H1 (cell line): ENCODE data around the gene KRT23. TPM values are rescaled to one million over a fixed set of nuclear protein-coding genes. Genes with fewer than 3 reads are reported as not detected.

Experiments used
- CTCF ChIA-PET: fragments of 300-600 bp; sonication (Branson Sonifier 250); formaldehyde crosslinking; loops from one replicate; lab custom pipeline; 2021; ENCODE audit not compliant: partially characterized antibody; lab: Charles Lee
- POLR2A ChIA-PET: fragments of 300-600 bp; sonication (Branson Sonifier 250); formaldehyde crosslinking; loops from one replicate; lab custom pipeline; 2021; ENCODE audit warnings: inconsistent platforms; ENCODE audit not compliant: partially characterized antibody; lab: Charles Lee
- DNase-seq, 2 experiments: peaks; one replicate each; pipeline versions ENCODE4 v3.0.0 to v3.0.0-alpha.2; 2010 to 2022; ENCODE audit warnings: low spot score in 2 of 2, low read depth in 1 of 2, mixed read lengths in 1 of 2
- FAIRE-seq: peaks from 2 replicates; lab custom pipeline; 2011; peaks lifted over from hg19 to GRCh38; lab: Jason Lieb, UNC
- H2AFZ ChIP-seq: 2 replicates; pipeline ENCODE4 v1.8.1; 2012; ENCODE audit warnings: low read length, inconsistent platforms
- H2AK5ac ChIP-seq: 2 replicates; pipeline ENCODE4 v1.6.1; 2013; ENCODE audit warnings: low read depth, low read length
- H2BK120ac ChIP-seq: replicated peaks from 2 replicates; pipeline ENCODE3; 2013; ENCODE audit warnings: low read depth, low read length, inconsistent platforms
- H2BK12ac ChIP-seq: 2 replicates; pipeline ENCODE4 v1.6.1; 2013; ENCODE audit warnings: low read depth, low read length
- H2BK15ac ChIP-seq: 2 replicates; pipeline ENCODE4 v1.6.1; 2013; ENCODE audit warnings: low read length
- H2BK20ac ChIP-seq: 2 replicates; pipeline ENCODE4 v1.6.1; 2013; ENCODE audit warnings: low read length
- H2BK5ac ChIP-seq: 2 replicates; pipeline ENCODE4 v1.6.1; 2013; ENCODE audit warnings: low read depth, low read length
- H3K14ac ChIP-seq: 2 replicates; pipeline ENCODE4 v1.6.1; 2013; ENCODE audit warnings: inconsistent platforms; ENCODE audit not compliant: insufficient read length
- H3K18ac ChIP-seq: 2 replicates; pipeline ENCODE4 v1.6.1; 2013; ENCODE audit warnings: low read length; ENCODE audit errors: extremely low read depth
- H3K23ac ChIP-seq: 2 replicates; pipeline ENCODE4 v1.6.1; 2013; ENCODE audit warnings: inconsistent platforms; ENCODE audit not compliant: insufficient read length
- H3K23me2 ChIP-seq: 2 replicates; pipeline ENCODE4 v1.6.1; 2013; ENCODE audit warnings: low read depth, low read length
- H3K27ac ChIP-seq: 2 replicates; pipeline ENCODE4 v1.6.1; 2011; ENCODE audit warnings: low read depth, low read length, inconsistent platforms
- H3K27me3 ChIP-seq, 4 experiments: replicated peaks in 1 of 4; 1 replicate in 1 of 4; 2 replicates in 3 of 4; pipeline versions ENCODE4 v1.6.1 to v1.8.1; 2011 to 2013; ENCODE audit warnings: low read length in 3 of 4, mild to moderate bottlenecking in 3 of 4, inconsistent platforms in 2 of 4, mixed read lengths in 2 of 4, moderate library complexity in 1 of 4; ENCODE audit not compliant: control insufficient read depth in 3 of 4, insufficient read depth in 3 of 4; ENCODE audit errors: extremely low read depth in 1 of 4
- H3K36me3 ChIP-seq, 4 experiments: 2 replicates each; pipeline versions ENCODE4 v1.6.1 to v1.8.1; 2011 to 2013; ENCODE audit warnings: mild to moderate bottlenecking in 4 of 4, low read length in 3 of 4, moderate library complexity in 2 of 4, control low read depth in 1 of 4, inconsistent platforms in 1 of 4; ENCODE audit not compliant: insufficient read depth in 4 of 4, control insufficient read depth in 2 of 4
- H3K4ac ChIP-seq: replicated peaks from 2 replicates; pipeline ENCODE3; 2013; ENCODE audit warnings: low read length, low read depth, mixed read lengths, inconsistent platforms; ENCODE audit not compliant: insufficient read length
- H3K4me1 ChIP-seq, 4 experiments: replicated peaks in 1 of 4; 1 replicate in 1 of 4; 2 replicates in 3 of 4; pipeline versions ENCODE4 v1.6.1 to v1.8.1; 2011 to 2013; ENCODE audit warnings: low read length in 3 of 4, inconsistent platforms in 2 of 4, mixed read lengths in 1 of 4; ENCODE audit not compliant: insufficient read depth in 4 of 4, control insufficient read depth in 3 of 4
- H3K4me2 ChIP-seq, 2 experiments: 2 replicates each; pipeline versions ENCODE4 v1.6.1 to v1.8.1; 2011 to 2013; ENCODE audit warnings: low read depth in 2 of 2, low read length in 2 of 2, control low read depth in 1 of 2, inconsistent platforms in 1 of 2, mild to moderate bottlenecking in 1 of 2; ENCODE audit not compliant: insufficient read depth in 1 of 2
- H3K4me3 ChIP-seq, 4 experiments: fragments of 200-600, 300-600 bp in 1 of 4; sonication (generic), shearing (Covaris generic), sonication (Bioruptor Twin) in 1 of 4; 2 replicates each; pipeline versions ENCODE4 v1.5.1 to v1.8.1; 2011 to 2016; ENCODE audit warnings: low read length in 4 of 4, low read depth in 3 of 4, control low read depth in 2 of 4, inconsistent platforms in 2 of 4, mild to moderate bottlenecking in 2 of 4, mixed read lengths in 1 of 4, moderate library complexity in 1 of 4; ENCODE audit not compliant: insufficient read depth in 2 of 4; ENCODE audit errors: extremely low read depth in 1 of 4
- H3K56ac ChIP-seq: replicated peaks from 2 replicates; pipeline ENCODE3; 2013; ENCODE audit warnings: low read depth, mild to moderate bottlenecking, mixed read lengths, low read length, inconsistent platforms; ENCODE audit not compliant: insufficient read length
- H3K79me1 ChIP-seq: 2 replicates; pipeline ENCODE4 v1.6.1; 2013; ENCODE audit warnings: low read depth, low read length, control low read depth
- H3K79me2 ChIP-seq, 2 experiments: 2 replicates each; pipeline versions ENCODE4 v1.6.1 to v1.8.1; 2012 to 2013; ENCODE audit warnings: low read length in 2 of 2, mild to moderate bottlenecking in 2 of 2, inconsistent platforms in 1 of 2; ENCODE audit not compliant: insufficient read depth in 2 of 2, control insufficient read depth in 1 of 2
- H3K9ac ChIP-seq, 4 experiments: replicated peaks in 1 of 4; 1 replicate in 1 of 4; 2 replicates in 3 of 4; pipeline versions ENCODE4 v1.6.1 to v1.8.1; 2011 to 2013; ENCODE audit warnings: low read depth in 3 of 4, low read length in 3 of 4, control low read depth in 2 of 4, mild to moderate bottlenecking in 2 of 4, moderate library complexity in 2 of 4, inconsistent platforms in 1 of 4; ENCODE audit errors: extremely low read depth in 1 of 4
- H3K9me3 ChIP-seq, 2 experiments: 2 replicates each; pipeline versions ENCODE4 v1.6.1 to v1.8.1; 2012 to 2013; ENCODE audit warnings: mild to moderate bottlenecking in 2 of 2, moderate library complexity in 2 of 2, control low read depth in 1 of 2, inconsistent platforms in 1 of 2, low read depth in 1 of 2, low read length in 1 of 2, mixed read lengths in 1 of 2; ENCODE audit not compliant: insufficient read depth in 2 of 2
- H4K20me1 ChIP-seq, 2 experiments: replicated peaks in 1 of 2; 2 replicates each; pipeline versions ENCODE3 to v1.8.1; 2011 to 2013; ENCODE audit warnings: inconsistent platforms in 2 of 2, low read length in 2 of 2, mild to moderate bottlenecking in 1 of 2; ENCODE audit not compliant: insufficient read depth in 2 of 2, control insufficient read depth in 1 of 2
- H4K5ac ChIP-seq: 2 replicates; pipeline ENCODE4 v1.6.1; 2013; ENCODE audit warnings: low read length, low read depth, mixed read lengths, inconsistent platforms; ENCODE audit not compliant: insufficient read length
- H4K8ac ChIP-seq: 2 replicates; pipeline ENCODE4 v1.8.0; 2013; ENCODE audit warnings: mild to moderate bottlenecking, moderate library complexity, low read length, inconsistent platforms; ENCODE audit not compliant: insufficient read depth; ENCODE audit errors: extremely low read depth
- H4K91ac ChIP-seq: replicated peaks from 2 replicates; pipeline ENCODE3; 2013; ENCODE audit warnings: low read length, mixed read lengths, inconsistent platforms; ENCODE audit not compliant: insufficient read length
- MAX ChIP-seq: IDR thresholded peaks from 2 replicates; pipeline ENCODE4 v1.6.1; 2012; ENCODE audit warnings: inconsistent platforms
- WGBS, 2 experiments: shearing (Covaris generic) in 1 of 2; methylation state at CpG; one replicate each; pipeline versions ENCODE4 v1.1.6 to v1.1.7; 2013 to 2015; ENCODE audit warnings: low lambda C conversion rate in 2 of 2, mixed read lengths in 2 of 2, inconsistent platforms in 1 of 2, low coverage in 1 of 2, missing lambda C conversion rate in 1 of 2; ENCODE audit not compliant: insufficient replicate concordance in 2 of 2, insufficient coverage in 1 of 2, insufficient read length in 1 of 2; ENCODE audit errors: extremely low coverage in 1 of 2, missing lambda C conversion rate in 1 of 2; 5-methylcytosine and 5-hydroxymethylcytosine counted together
- polyA plus RNA-seq, 7 experiments: library from polyadenylated mRNA; depleted of rRNA in 3 of 7; stranded (reverse) in 5 of 7; unstranded in 2 of 7; fragments of >200 nt in 5 of 7; fragments of 200-250 nt in 2 of 7; gene quantifications; 1 replicate in 5 of 7; 2 replicates in 1 of 7; 4 replicates in 1 of 7; pipeline versions ENCODE4 v1.2.1 to v1.2.3, GENCODE V29; 2011 to 2013; ENCODE audit warnings: missing spikeins in 2 of 7, mixed read lengths in 2 of 7
- total RNA-seq: library from RNA; stranded (reverse); fragmentation: NEBNext Ultra II Directional; extraction: Animal tissue kit (Norgen Biotek cat#: 25700); gene quantifications from 2 replicates; pipeline ENCODE4 v1.2.1, GENCODE V29; 2021

Gene KRT23
- total and polyA plus RNA-seq, 2 of the 8 experiments (the other 6 are each of a cell fraction or from before 2014, with no cell fraction given), result not detected

- H3K4me2 ChIP-seq, result no peak overlapping the region
- no peak overlapping the region for H2BK120ac ChIP-seq
- POLR2A ChIA-PET, result no interaction called here
- H2AFZ ChIP-seq, result no peak overlapping the region
- H2BK5ac ChIP-seq, result no peak overlapping the region
- H3K79me2 ChIP-seq, result no peaks in the 10 kb centered on the region
- no peak for FAIRE-seq
- no peak overlapping the region for H4K8ac ChIP-seq
- no peak overlapping the region for H3K4me3 ChIP-seq
- no peaks in the 10 kb centered on the region for H4K20me1 ChIP-seq
- no peak overlapping the region; the same call in 1 of the 2 replicates for H2BK20ac ChIP-seq
- H3K27me3 ChIP-seq, result no peaks in the 10 kb centered on the region
- H3K9me3 ChIP-seq, result no peaks in the 10 kb centered on the region
- no peak overlapping the region for H3K18ac ChIP-seq
- no peak overlapping the region for H3K23ac ChIP-seq
- 74% methylated on average over 2 of the region's 2 CpGs; no CpG with 5 or more reads in 1 of the 2 experiments for WGBS, 2 experiments
- H3K14ac ChIP-seq, result no peak overlapping the region
- no peak overlapping the region for H2BK12ac ChIP-seq
- H3K9ac ChIP-seq, result no peak overlapping the region
- DNase-seq, result no peak
- no peak overlapping the region for H3K4ac ChIP-seq
- no peak overlapping the region for H3K56ac ChIP-seq
- no peak overlapping the region for H4K91ac ChIP-seq
- H3K27ac ChIP-seq, result no peak overlapping the region
- no peaks in the 10 kb centered on the region for H3K23me2 ChIP-seq
- CTCF ChIA-PET, result interaction anchor here (1.5 kb wide), 1 partner anchor 12 kb away, joined by 6 read pairs; no protein-coding TSS in a partner anchor
- no peaks in the 10 kb centered on the region for H3K36me3 ChIP-seq
- H3K79me1 ChIP-seq, result no peaks in the 10 kb centered on the region
- H2BK15ac ChIP-seq, result no peak overlapping the region
- no peak overlapping the region for H4K5ac ChIP-seq
- H3K4me1 ChIP-seq, result no peaks in the 10 kb centered on the region
- no peak overlapping the region for H2AK5ac ChIP-seq
- no peak for TF ChIP-seq MAX
These were observed 13.7 kb upstream of the KRT23 start for GRCh38 chr17:40951011-40951622.
